Thyroid gland (tissue), 4 donors: ENCODE data around the gene STX16.

Experiments used
- POLR2A ChIP-seq, 2 donors: fragments of 450-650 bp; IDR thresholded peaks; one replicate each; pipeline ENCODE4 v1.6.1; 2017; ENCODE audit warnings: antibody characterized with exemption in 2 of 2, mild to moderate bottlenecking in 2 of 2, moderate library complexity in 1 of 2
- TF ChIP-seq, protein P1 (sequence below), 6 experiments: fragments of 200-600 bp in 3 of 6; fragments of 450-650 bp in 3 of 6; sonication (generic) in 3 of 6; IDR thresholded peaks; one replicate each; pipeline ENCODE4 v1.5.1; 2016 to 2019; ENCODE audit warnings: antibody characterized with exemption in 6 of 6, mild to moderate bottlenecking in 2 of 6, inconsistent platforms in 1 of 6, moderate library complexity in 1 of 6

DNA sequence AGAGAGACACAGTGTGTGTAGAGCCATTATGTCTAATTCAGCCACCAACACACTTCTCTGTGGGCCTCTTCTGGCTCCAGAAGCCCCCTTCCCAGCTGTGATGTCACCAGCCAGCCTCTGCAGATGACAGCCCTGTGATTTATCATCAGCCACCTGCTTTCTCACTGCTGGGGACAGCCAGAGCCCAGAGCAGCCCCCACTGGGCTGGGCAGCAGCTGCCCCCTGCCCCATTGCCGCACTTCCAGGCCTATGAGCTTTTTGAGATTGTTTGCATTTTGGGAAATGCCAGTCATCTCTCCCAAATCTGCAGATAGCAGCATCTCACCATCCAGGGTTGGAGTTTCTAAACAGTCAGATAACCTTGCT lies 21.9 kb upstream of the STX16 start:
- TF ChIP-seq, protein P1, sequence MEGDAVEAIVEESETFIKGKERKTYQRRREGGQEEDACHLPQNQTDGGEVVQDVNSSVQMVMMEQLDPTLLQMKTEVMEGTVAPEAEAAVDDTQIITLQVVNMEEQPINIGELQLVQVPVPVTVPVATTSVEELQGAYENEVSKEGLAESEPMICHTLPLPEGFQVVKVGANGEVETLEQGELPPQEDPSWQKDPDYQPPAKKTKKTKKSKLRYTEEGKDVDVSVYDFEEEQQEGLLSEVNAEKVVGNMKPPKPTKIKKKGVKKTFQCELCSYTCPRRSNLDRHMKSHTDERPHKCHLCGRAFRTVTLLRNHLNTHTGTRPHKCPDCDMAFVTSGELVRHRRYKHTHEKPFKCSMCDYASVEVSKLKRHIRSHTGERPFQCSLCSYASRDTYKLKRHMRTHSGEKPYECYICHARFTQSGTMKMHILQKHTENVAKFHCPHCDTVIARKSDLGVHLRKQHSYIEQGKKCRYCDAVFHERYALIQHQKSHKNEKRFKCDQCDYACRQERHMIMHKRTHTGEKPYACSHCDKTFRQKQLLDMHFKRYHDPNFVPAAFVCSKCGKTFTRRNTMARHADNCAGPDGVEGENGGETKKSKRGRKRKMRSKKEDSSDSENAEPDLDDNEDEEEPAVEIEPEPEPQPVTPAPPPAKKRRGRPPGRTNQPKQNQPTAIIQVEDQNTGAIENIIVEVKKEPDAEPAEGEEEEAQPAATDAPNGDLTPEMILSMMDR (IDR thresholded peaks at IDR 0.05), result no peak
- TF ChIP-seq POLR2A (IDR thresholded peaks at IDR 0.05), result no peak
